ENCODE data around the gene SPACA4. TPM values are rescaled to one million over a fixed set of nuclear protein-coding genes. Genes with fewer than 3 reads are reported as not detected.

Gene SPACA4
- polyA plus RNA-seq, 2 of the 4 experiments (the other 2 are of a cell fraction), result 0.08 to 0.12 TPM

- Histone ChIP-seq H3K4me2 (no peak overlapping the region), H3K9me3 (no peaks in the 10 kb centered on the region), H3K4me3 (no peak overlapping the region), H3K27ac (no peak overlapping the region), H3K4me1 (no peaks in the 10 kb centered on the region)
- no peak for TF ChIP-seq MAZ (IDR thresholded peaks at IDR 0.05; ENCODE audit: borderline replicate concordance, low read depth, low read length)
- TF ChIP-seq ATOH8 (CRISPR knock-in tag; IDR thresholded peaks at IDR 0.05; ENCODE audit: low read depth), result no peak
- TF ChIP-seq ZFP36 (IDR thresholded peaks at IDR 0.05; ENCODE audit: borderline replicate concordance, partially characterized antibody), result peak; percentile 36
- ChIA-PET POLR2A (interaction anchor here (0.5 to 2.2 kb wide), 3 partner anchors 24 to 138 kb away, joined by 4 to 10 read pairs (median 5); partner anchors contain the start of genes RPL18 and SPHK2), CTCF (interaction anchor here (0.9 to 14.4 kb wide), 8 partner anchors 8 to 256 kb away, joined by 3 to 396 read pairs (median 8); partner anchors contain the start of genes FAM83E and SPACA4)
- FAIRE-seq (no peak), ATAC-seq (no peak), DNase-seq (ENCODE audit: low read depth in 1 of 2, low spot score in 1 of 2) (no peak)
- WGBS (ENCODE audit: missing lambda C conversion rate), result 90% methylated on average over 9 of the region's 9 CpGs
Observed at GRCh38 chr19:48595171-48595570, 11.4 kb upstream of the SPACA4 start.

GRCh38 chr19:48595833-48596232, 10.7 kb upstream of the SPACA4 start:
- ATAC-seq (peak in 1 of 2 experiments; percentile 19; a peak in 2 of 6 replicates), DNase-seq (ENCODE audit: low read depth in 1 of 2, low spot score in 1 of 2) (no peak), FAIRE-seq (no peak)
- CTCF ChIA-PET, result interaction anchor here (0.9 to 14.4 kb wide), 7 partner anchors 9 to 257 kb away, joined by 3 to 396 read pairs (median 9); partner anchors contain the start of genes FAM83E and SPACA4
- Histone ChIP-seq H3K4me3 (no peak overlapping the region), H3K9me3 (no peaks in the 10 kb centered on the region), H3K4me1 (no peaks in the 10 kb centered on the region), H3K4me2 (no peak overlapping the region), H3K27ac (no peak overlapping the region)
- WGBS (ENCODE audit: missing lambda C conversion rate), result 59% methylated on average over 6 of the region's 6 CpGs
- TF ChIP-seq ZFP36 (IDR thresholded peaks at IDR 0.05; ENCODE audit: borderline replicate concordance, partially characterized antibody), result peak; percentile 5
- TF ChIP-seq TP53 (CRISPR knock-in tag; IDR thresholded peaks at IDR 0.05), result no peak
- POLR2A ChIA-PET, result interaction anchor here (0.5 to 2.2 kb wide), 2 partner anchors 23 to 93 kb away, joined by 5 to 10 read pairs; partner anchors contain the start of genes RPL18 and SPHK2

- DNase-seq (ENCODE audit: low read depth in 1 of 2, low spot score in 1 of 2) (no peak), ATAC-seq (no peak), FAIRE-seq (no peak)
- TF ChIP-seq JUNB (IDR thresholded peaks at IDR 0.05), result no peak
- no peak for TF ChIP-seq EHMT2 (IDR thresholded peaks at IDR 0.05; ENCODE audit: low read depth)
- no peak for TF ChIP-seq MAFK (IDR thresholded peaks at IDR 0.05; ENCODE audit: partially characterized antibody)
- no peak for TF ChIP-seq HEYL (CRISPR knock-in tag; IDR thresholded peaks at IDR 0.05)
- no peak for TF ChIP-seq CBX8 (IDR thresholded peaks at IDR 0.05)
- TF ChIP-seq HOXB5 (CRISPR knock-in tag; IDR thresholded peaks at IDR 0.05), result no peak
- H3K9me3 ChIP-seq, result no peaks in the 10 kb centered on the region
- CTCF ChIA-PET, result interaction anchor here (0.9 to 14.4 kb wide), 6 partner anchors 9 to 257 kb away, joined by 3 to 396 read pairs (median 18); partner anchors contain the start of genes FAM83E and SPACA4
- no peak overlapping the region for H3K4me2 ChIP-seq
- 71% methylated on average over 4 of the region's 4 CpGs for WGBS (ENCODE audit: missing lambda C conversion rate)
- H3K27ac ChIP-seq, result no peak overlapping the region
- H3K4me1 ChIP-seq, result no peaks in the 10 kb centered on the region
- POLR2A ChIA-PET, result interaction anchor here (2.2 kb wide), 1 partner anchor 23 kb away, joined by 10 read pairs; the partner anchor contains the start of genes RPL18 and SPHK2
- H3K4me3 ChIP-seq, result no peak overlapping the region
Observed at GRCh38 chr19:48596237-48596636, 10.3 kb upstream of the SPACA4 start.

- FAIRE-seq, result no peak
- ChIA-PET POLR2A (no interaction called here), CTCF (interaction anchor here (0.7 to 1.7 kb wide), 6 partner anchors 8 to 107 kb away, joined by 3 to 8 read pairs (median 4); no protein-coding TSS in a partner anchor)
- H3K9me3 ChIP-seq, result no peaks in the 10 kb centered on the region
- no peak for DNase-seq (ENCODE audit: low read depth in 1 of 2, low spot score in 1 of 2)
- ATAC-seq, result no peak
- H3K4me1 ChIP-seq, result peaks cover 3% of the 10 kb centered on the region
- H3K4me3 ChIP-seq, result no peak overlapping the region
- TF ChIP-seq ZFP36 (IDR thresholded peaks at IDR 0.05; ENCODE audit: borderline replicate concordance, partially characterized antibody), result peak; percentile 8
- no peak for TF ChIP-seq PHF8 (IDR thresholded peaks at IDR 0.05; ENCODE audit: borderline replicate concordance, low read depth)
- H3K27ac ChIP-seq, result no peak overlapping the region
- H3K4me2 ChIP-seq, result no peak overlapping the region
- 84% methylated on average over 39 of the region's 39 CpGs for whole genome bisulfite sequencing (ENCODE audit: missing lambda C conversion rate)
Observed at GRCh38 chr19:48596679-48597465, 9.7 kb upstream of the SPACA4 start.

GRCh38 chr19:48598996-48599700, 7.4 kb upstream of the SPACA4 start:
- FAIRE-seq (no peak), ATAC-seq (peak; percentile 25 to 26; a peak in 3 of 6 replicates), DNase-seq (ENCODE audit: low read depth in 1 of 2, low spot score in 1 of 2) (no peak)
- Histone ChIP-seq H3K4me1 (peaks cover 14% of the 10 kb centered on the region), H3K4me3 (no peak overlapping the region), H3K9me3 (no peaks in the 10 kb centered on the region), H3K4me2 (no peak overlapping the region), H3K27ac (no peak overlapping the region)
- 79% methylated on average over 18 of the region's 30 CpGs for WGBS (ENCODE audit: missing lambda C conversion rate)
- ChIA-PET CTCF (interaction anchor here (1.0 to 18.9 kb wide), 5 partner anchors 9 to 110 kb away, joined by 3 to 396 read pairs (median 7); no protein-coding TSS in a partner anchor), POLR2A (no interaction called here)
- TF ChIP-seq FOSL2 (IDR thresholded peaks at IDR 0.05) (no peak), FOSL2 (CRISPR knock-in tag; IDR thresholded peaks at IDR 0.05) (no peak), PBX3 (IDR thresholded peaks at IDR 0.05) (no peak), BCL3 (IDR thresholded peaks at IDR 0.05) (no peak), NR3C1 (IDR thresholded peaks at IDR 0.05) (no peak), KDM5A (IDR thresholded peaks at IDR 0.05) (no peak), ZFP36 (IDR thresholded peaks at IDR 0.05; ENCODE audit: borderline replicate concordance, partially characterized antibody) (no peak), HOXB5 (CRISPR knock-in tag; IDR thresholded peaks at IDR 0.05) (no peak), HMGXB4 (CRISPR knock-in tag; IDR thresholded peaks at IDR 0.05; ENCODE audit: borderline replicate concordance) (no peak)

Measured in A549 (cell line).